Caco-2 (cell line): ENCODE data around the gene FAM20B. TPM values are rescaled to one million over a fixed set of nuclear protein-coding genes. Genes with fewer than 3 reads are reported as not detected.

ENCODE experiments used
- BruUV-seq: library from RNA; stranded (reverse); fragments of 400-500 nt; replicated peaks from 2 replicates; lab custom pipeline; 2021; lab: Mats Ljungman, UMichigan
- CTCF ChIA-PET: fragments of 300-600 bp; sonication (Branson Sonifier 250); formaldehyde crosslinking; loops from one replicate; lab custom pipeline; 2022; ENCODE audit warnings: antibody characterized with exemption; lab: Charles Lee
- POLR2A ChIA-PET: fragments of 300-600 bp; sonication (Branson Sonifier 250); formaldehyde crosslinking; loops from one replicate; lab custom pipeline; 2022; ENCODE audit warnings: antibody characterized with exemption; lab: Charles Lee
- DNase-seq, 2 experiments: peaks; one replicate each; pipeline versions ENCODE4 v3.0.0 to v3.0.0-alpha.2; 2020 to 2022
- H3K27me3 ChIP-seq: replicated peaks from 2 replicates; pipeline ENCODE4 v1.6.0; 2011; ENCODE audit warnings: low read length; ENCODE audit not compliant: control insufficient read depth, insufficient read depth
- H3K36me3 ChIP-seq: 2 replicates; pipeline ENCODE4 v1.5.1; 2011; ENCODE audit warnings: low read length; ENCODE audit not compliant: control insufficient read depth, insufficient read depth
- H3K4me1 ChIP-seq: fragments of 250-450 bp; sonication (Bioruptor Pico); 2 replicates; pipeline ENCODE4 v1.5.1; 2020; ENCODE audit warnings: mild to moderate bottlenecking
- H3K4me3 ChIP-seq: 2 replicates; pipeline ENCODE4 v1.5.1; 2011; ENCODE audit warnings: low read depth, mild to moderate bottlenecking, control low read depth, low read length
- H3K9me3 ChIP-seq: fragments of 250-450 bp; sonication (Bioruptor Pico); 2 replicates; pipeline ENCODE4 v1.5.1; 2020; ENCODE audit warnings: mild to moderate bottlenecking, moderate library complexity
- H3K27ac Mint-ChIP-seq: one replicate; pipeline ENCODE4 v1.8.0; 2022; ENCODE audit warnings: mixed read lengths; ENCODE audit not compliant: unreplicated experiment
- H3K27me3 Mint-ChIP-seq: one replicate; pipeline ENCODE4 v1.8.0; 2022; ENCODE audit warnings: mixed read lengths; ENCODE audit not compliant: insufficient read depth, unreplicated experiment
- H3K36me3 Mint-ChIP-seq: one replicate; pipeline ENCODE4 v1.8.0; 2022; ENCODE audit warnings: mild to moderate bottlenecking, mixed read lengths; ENCODE audit not compliant: insufficient read depth, unreplicated experiment
- H3K4me1 Mint-ChIP-seq: one replicate; pipeline ENCODE4 v1.8.0; 2022; ENCODE audit warnings: low read depth, mixed read lengths; ENCODE audit not compliant: unreplicated experiment
- H3K4me3 Mint-ChIP-seq: one replicate; pipeline ENCODE4 v1.8.0; 2022; ENCODE audit warnings: mild to moderate bottlenecking, moderate library complexity, mixed read lengths; ENCODE audit not compliant: unreplicated experiment
- H3K9me3 Mint-ChIP-seq: one replicate; pipeline ENCODE4 v1.8.0; 2022; ENCODE audit warnings: mixed read lengths; ENCODE audit not compliant: unreplicated experiment
- intact Hi-C: fragments of 100-400 bp; cut with micrococcal nuclease; formaldehyde crosslinking; loops from one replicate; pipeline ENCODE4 v1.10.0; 2022; ENCODE audit not compliant: unreplicated experiment
- total RNA-seq: library from RNA; stranded (reverse); gene quantifications from 2 replicates; pipeline ENCODE4 v1.2.3, GENCODE V29; 2022
- TF ChIP-seq, protein P1 (sequence below), 2 experiments: fragments of 200-600 bp in 1 of 2; IDR thresholded peaks; 1 replicate in 1 of 2; 2 replicates in 1 of 2; pipeline versions ENCODE4 v1.5.1 to v1.8.0; 2011 to 2022; ENCODE audit warnings: antibody characterized with exemption in 1 of 2, control low read depth in 1 of 2, inconsistent platforms in 1 of 2, low read depth in 1 of 2, low read length in 1 of 2, mild to moderate bottlenecking in 1 of 2, moderate library complexity in 1 of 2; ENCODE audit not compliant: insufficient read depth in 1 of 2, severe bottlenecking in 1 of 2, unreplicated experiment in 1 of 2

FAM20B gene
- total RNA-seq, 1 experiment from 2014 or later, result 24.5 TPM

GRCh38 chr1:179002552-179003345 lies 22.9 kb upstream of the FAM20B start:
- H3K4me1 ChIP-seq, result peaks cover 9% of the 10 kb centered on the region
- Mint-ChIP-seq H3K27me3 (no peaks in the 10 kb centered on the region), H3K36me3 (peaks cover 5% of the 10 kb centered on the region), H3K27ac (peak overlapping the region; percentile 77), H3K4me1 (peaks cover 7% of the 10 kb centered on the region), H3K9me3 (no peaks in the 10 kb centered on the region), H3K4me3 (peak overlapping the region; percentile 28)
- H3K27me3 ChIP-seq, result no peaks in the 10 kb centered on the region
- no peaks in the 10 kb centered on the region for H3K9me3 ChIP-seq
- POLR2A ChIA-PET, result interaction anchor here (0.5 to 1.3 kb wide), 2 partner anchors 18 to 278 kb away, joined by 3 to 5 read pairs; partner anchors contain the start of gene RALGPS2
- intact Hi-C loops, result loop anchor here (1.0 to 5.0 kb wide), 5 partner anchors 215 to 695 kb away; no protein-coding TSS in a partner anchor
- BruUV-seq, result no TSS peak
- H3K36me3 ChIP-seq, result no peaks in the 10 kb centered on the region
- TF ChIP-seq, protein P1, sequence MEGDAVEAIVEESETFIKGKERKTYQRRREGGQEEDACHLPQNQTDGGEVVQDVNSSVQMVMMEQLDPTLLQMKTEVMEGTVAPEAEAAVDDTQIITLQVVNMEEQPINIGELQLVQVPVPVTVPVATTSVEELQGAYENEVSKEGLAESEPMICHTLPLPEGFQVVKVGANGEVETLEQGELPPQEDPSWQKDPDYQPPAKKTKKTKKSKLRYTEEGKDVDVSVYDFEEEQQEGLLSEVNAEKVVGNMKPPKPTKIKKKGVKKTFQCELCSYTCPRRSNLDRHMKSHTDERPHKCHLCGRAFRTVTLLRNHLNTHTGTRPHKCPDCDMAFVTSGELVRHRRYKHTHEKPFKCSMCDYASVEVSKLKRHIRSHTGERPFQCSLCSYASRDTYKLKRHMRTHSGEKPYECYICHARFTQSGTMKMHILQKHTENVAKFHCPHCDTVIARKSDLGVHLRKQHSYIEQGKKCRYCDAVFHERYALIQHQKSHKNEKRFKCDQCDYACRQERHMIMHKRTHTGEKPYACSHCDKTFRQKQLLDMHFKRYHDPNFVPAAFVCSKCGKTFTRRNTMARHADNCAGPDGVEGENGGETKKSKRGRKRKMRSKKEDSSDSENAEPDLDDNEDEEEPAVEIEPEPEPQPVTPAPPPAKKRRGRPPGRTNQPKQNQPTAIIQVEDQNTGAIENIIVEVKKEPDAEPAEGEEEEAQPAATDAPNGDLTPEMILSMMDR (IDR thresholded peaks at IDR 0.05; ENCODE audit: insufficient read depth in 1 of 2, low read depth in 1 of 2, low read length in 1 of 2, severe bottlenecking in 1 of 2, unreplicated experiment in 1 of 2), result peak; percentile 95 to 98
- H3K4me3 ChIP-seq, result no peak overlapping the region
- peak; percentile 83 to 86 for DNase-seq
- CTCF ChIA-PET, result interaction anchor here (0.6 to 2.1 kb wide), 20 partner anchors 21 to 1147 kb away, joined by 3 to 45 read pairs (median 4); no protein-coding TSS in a partner anchor

GRCh38 chr1:179003512-179004066 lies 22.1 kb upstream of the FAM20B start:
- Histone ChIP-seq H3K4me3 (no peak overlapping the region), H3K4me1 (peaks cover 9% of the 10 kb centered on the region), H3K9me3 (no peaks in the 10 kb centered on the region), H3K27me3 (no peaks in the 10 kb centered on the region), H3K36me3 (no peaks in the 10 kb centered on the region)
- H3K27ac Mint-ChIP-seq, result no peak overlapping the region
- BruUV-seq, result no TSS peak
- POLR2A ChIA-PET, result interaction anchor here (0.5 to 1.3 kb wide), 2 partner anchors 18 to 278 kb away, joined by 3 to 5 read pairs; partner anchors contain the start of gene RALGPS2
- no peak overlapping the region for H3K4me3 Mint-ChIP-seq
- peaks cover 7% of the 10 kb centered on the region for H3K4me1 Mint-ChIP-seq
- peaks cover 5% of the 10 kb centered on the region for H3K36me3 Mint-ChIP-seq
- TF ChIP-seq, protein P1 (IDR thresholded peaks at IDR 0.05; ENCODE audit: insufficient read depth in 1 of 2, low read depth in 1 of 2, low read length in 1 of 2, severe bottlenecking in 1 of 2, unreplicated experiment in 1 of 2), result no peak
- no peaks in the 10 kb centered on the region for H3K9me3 Mint-ChIP-seq
- CTCF ChIA-PET, result interaction anchor here (0.7 to 2.1 kb wide), 15 partner anchors 20 to 693 kb away, joined by 3 to 45 read pairs (median 4); no protein-coding TSS in a partner anchor
- no peaks in the 10 kb centered on the region for H3K27me3 Mint-ChIP-seq
- no peak for DNase-seq
- intact Hi-C loops, result loop anchor here (5.0 kb wide), 2 partner anchors 216 to 696 kb away; no protein-coding TSS in a partner anchor

GRCh38 chr1:179007233-179007632 lies 18.5 kb upstream of the FAM20B start:
- Histone ChIP-seq H3K27me3 (no peaks in the 10 kb centered on the region), H3K36me3 (no peaks in the 10 kb centered on the region), H3K4me3 (no peak overlapping the region), H3K4me1 (peaks cover 9% of the 10 kb centered on the region), H3K9me3 (no peaks in the 10 kb centered on the region)
- Mint-ChIP-seq H3K4me1 (peaks cover 7% of the 10 kb centered on the region), H3K9me3 (no peaks in the 10 kb centered on the region), H3K36me3 (peaks cover 5% of the 10 kb centered on the region), H3K27me3 (no peaks in the 10 kb centered on the region), H3K4me3 (no peak overlapping the region), H3K27ac (no peak overlapping the region)
- ChIA-PET POLR2A (interaction anchor here (0.6 to 0.7 kb wide), 2 partner anchors 154 to 157 kb away, joined by 3 read pairs; no protein-coding TSS in a partner anchor), CTCF (no interaction called here)
- DNase-seq, result no peak
- TF ChIP-seq, protein P1 (IDR thresholded peaks at IDR 0.05; ENCODE audit: insufficient read depth in 1 of 2, low read depth in 1 of 2, low read length in 1 of 2, severe bottlenecking in 1 of 2, unreplicated experiment in 1 of 2), result no peak
- intact Hi-C loops, result no loop called here
- no TSS peak for BruUV-seq
